ENCODE measurements around the gene PNLIPRP1.

- TF ChIP-seq CTCF (optimal IDR thresholded peaks at IDR 0.05 in 1 of 3, IDR thresholded peaks at IDR 0.05 in 1 of 3, conservative IDR thresholded peaks at IDR 0.05 in 1 of 3; ENCODE audit: extremely low read depth in 1 of 3, insufficient read depth in 2 of 3, low read length in 3 of 3): no peak
- TF ChIP-seq EZH2 (IDR thresholded peaks at IDR 0.05; ENCODE audit: low read length): no peak
These were observed 3.8 kb downstream of the PNLIPRP1 start for GRCh38 chr10:116594525-116595035.

Measured in keratinocyte (primary cell).